Urinary bladder (tissue), 2 donors: ENCODE measurements around the gene BCKDK. TPM values are rescaled to one million over a fixed set of nuclear protein-coding genes. Genes with fewer than 3 reads are reported as not detected.

Experiments used
- polyA plus RNA-seq: library from polyadenylated mRNA; stranded (reverse); fragments of 200-250 nt; gene quantifications from one replicate; pipeline ENCODE4 v1.2.3, GENCODE V29; 2013
- total RNA-seq: library from RNA; depleted of rRNA; stranded (reverse); fragments of >200 nt; gene quantifications from one replicate; pipeline ENCODE4 v1.2.3, GENCODE V29; 2014
- donor health status: healthy.

The BCKDK gene
- total and polyA plus RNA-seq, 2 donors: 10.4 to 56.0 TPM

Other genes with a start within 250 kb of the BCKDK start
- 31.7 TPM for gene BCL7C, start 214.3 kb upstream of the BCKDK start, total RNA-seq
- gene BCL7C, start 214.3 kb upstream of the BCKDK start, polyA plus RNA-seq: 33.2 TPM
- gene CTF1, start 211.8 kb upstream of the BCKDK start, total RNA-seq: 2.1 TPM
- 16.8 TPM for gene CTF1, start 211.8 kb upstream of the BCKDK start, polyA plus RNA-seq
- 9.6 TPM for gene FBXL19, start 184.8 kb upstream of the BCKDK start, total RNA-seq
- 15.2 TPM for gene FBXL19, start 184.8 kb upstream of the BCKDK start, polyA plus RNA-seq
- gene ORAI3, start 159.3 kb upstream of the BCKDK start, total RNA-seq: 16.7 TPM
- 39.7 TPM for gene ORAI3, start 159.3 kb upstream of the BCKDK start, polyA plus RNA-seq
- gene SETD1A, start 150.6 kb upstream of the BCKDK start, total RNA-seq: 2.9 TPM
- gene SETD1A, start 150.6 kb upstream of the BCKDK start, polyA plus RNA-seq: 14.6 TPM
- 11.0 TPM for gene HSD3B7, start 123.2 kb upstream of the BCKDK start, total RNA-seq
- gene HSD3B7, start 123.2 kb upstream of the BCKDK start, polyA plus RNA-seq: 20.3 TPM
- 0.74 TPM for gene STX1B, start 97.7 kb upstream of the BCKDK start, total RNA-seq
- gene STX1B, start 97.7 kb upstream of the BCKDK start, polyA plus RNA-seq: 0.47 TPM
- gene STX4, start 74.8 kb upstream of the BCKDK start, total RNA-seq: 18.0 TPM
- gene STX4, start 74.8 kb upstream of the BCKDK start, polyA plus RNA-seq: 68.2 TPM
- gene ZNF668, start 34.1 kb upstream of the BCKDK start, total RNA-seq: 4.5 TPM
- gene ZNF668, start 34.1 kb upstream of the BCKDK start, polyA plus RNA-seq: 10.7 TPM
- 9.4 TPM for gene ZNF646, start 34.0 kb upstream of the BCKDK start, total RNA-seq
- 11.5 TPM for gene ZNF646, start 34.0 kb upstream of the BCKDK start, polyA plus RNA-seq
- gene PRSS53, start 19.4 kb upstream of the BCKDK start, total RNA-seq: 1.1 TPM
- gene PRSS53, start 19.4 kb upstream of the BCKDK start, polyA plus RNA-seq: 4.7 TPM
- gene VKORC1, start 13.6 kb upstream of the BCKDK start, total RNA-seq: 43.8 TPM
- gene VKORC1, start 13.6 kb upstream of the BCKDK start, polyA plus RNA-seq: 210 TPM
- 41.2 TPM for gene KAT8, start 9.3 kb downstream of the BCKDK start, total RNA-seq
- gene KAT8, start 9.3 kb downstream of the BCKDK start, polyA plus RNA-seq: 64.5 TPM
- 1.6 TPM for gene PRSS8, start 27.3 kb downstream of the BCKDK start, total RNA-seq
- 1.6 TPM for gene PRSS8, start 27.3 kb downstream of the BCKDK start, polyA plus RNA-seq
- 2.0 TPM for gene PRSS36, start 41.7 kb downstream of the BCKDK start, total RNA-seq
- gene PRSS36, start 41.7 kb downstream of the BCKDK start, polyA plus RNA-seq: 2.6 TPM
- gene FUS, start 71.8 kb downstream of the BCKDK start, total RNA-seq: 81.6 TPM
- gene FUS, start 71.8 kb downstream of the BCKDK start, polyA plus RNA-seq: 159 TPM
- 21.7 TPM for gene PYCARD, start 94.4 kb downstream of the BCKDK start, total RNA-seq
- 34.9 TPM for gene PYCARD, start 94.4 kb downstream of the BCKDK start, polyA plus RNA-seq
- 2.5 TPM for gene TRIM72, start 105.7 kb downstream of the BCKDK start, total RNA-seq
- 0.05 TPM for gene TRIM72, start 105.7 kb downstream of the BCKDK start, polyA plus RNA-seq
- gene PYDC1, start 108.7 kb downstream of the BCKDK start, total RNA-seq: not detected
- not detected for gene PYDC1, start 108.7 kb downstream of the BCKDK start, polyA plus RNA-seq
- 6.9 TPM for gene ITGAM, start 151.6 kb downstream of the BCKDK start, total RNA-seq
- 6.5 TPM for gene ITGAM, start 151.6 kb downstream of the BCKDK start, polyA plus RNA-seq
- gene ITGAX, start 246.8 kb downstream of the BCKDK start, total RNA-seq: 2.2 TPM
- 3.3 TPM for gene ITGAX, start 246.8 kb downstream of the BCKDK start, polyA plus RNA-seq